IMR-90 (cell line): ENCODE data around the gene UNC93A.

Experiments
- CEBPB ChIP-seq: IDR thresholded peaks from 2 replicates; pipeline ENCODE4 v1.6.1; 2012; ENCODE audit warnings: low read depth, low read length, improper control_type of control experiment
- FOS ChIP-seq: fragments of 150-350 bp; IDR thresholded peaks from 2 replicates; pipeline ENCODE4 v1.6.1; 2016; ENCODE audit warnings: low read depth, low read length
- MAFK ChIP-seq: IDR thresholded peaks from 2 replicates; pipeline ENCODE4 v1.6.1; 2012; ENCODE audit warnings: low read depth, low read length, improper control_type of control experiment
- MAZ ChIP-seq: IDR thresholded peaks from 2 replicates; pipeline ENCODE4 v1.6.1; 2012; ENCODE audit warnings: low read depth, mild to moderate bottlenecking, low read length, improper control_type of control experiment, moderate library complexity, borderline replicate concordance
- MXI1 ChIP-seq: IDR thresholded peaks from 2 replicates; pipeline ENCODE4 v1.6.1; 2012; ENCODE audit warnings: low read depth, mild to moderate bottlenecking, low read length, moderate library complexity, borderline replicate concordance
- NFE2L2 ChIP-seq: fragments of 150-350 bp; IDR thresholded peaks from 2 replicates; pipeline ENCODE4 v1.6.1; 2016; ENCODE audit warnings: low read depth, mild to moderate bottlenecking, low read length
- POLR2A ChIP-seq: IDR thresholded peaks from 2 replicates; pipeline ENCODE4 v1.6.1; 2012; ENCODE audit warnings: mild to moderate bottlenecking, low read depth, low read length
- RFX5 ChIP-seq: IDR thresholded peaks from 2 replicates; pipeline ENCODE4 v1.8.0; 2012; ENCODE audit warnings: low read depth, mild to moderate bottlenecking, low read length, moderate library complexity
- TF ChIP-seq, protein P1 (sequence below): conservative IDR thresholded peaks from 2 replicates; pipeline ENCODE4 v1.5.1; 2012; ENCODE audit warnings: mild to moderate bottlenecking, low read depth, low read length, improper control_type of control experiment
- TF ChIP-seq, protein P2 (sequence below): fragments of 150-350 bp; IDR thresholded peaks from 2 replicates; pipeline ENCODE4 v1.6.1; 2017; ENCODE audit warnings: mild to moderate bottlenecking, antibody characterized with exemption, low read length, low read depth

DNA sequence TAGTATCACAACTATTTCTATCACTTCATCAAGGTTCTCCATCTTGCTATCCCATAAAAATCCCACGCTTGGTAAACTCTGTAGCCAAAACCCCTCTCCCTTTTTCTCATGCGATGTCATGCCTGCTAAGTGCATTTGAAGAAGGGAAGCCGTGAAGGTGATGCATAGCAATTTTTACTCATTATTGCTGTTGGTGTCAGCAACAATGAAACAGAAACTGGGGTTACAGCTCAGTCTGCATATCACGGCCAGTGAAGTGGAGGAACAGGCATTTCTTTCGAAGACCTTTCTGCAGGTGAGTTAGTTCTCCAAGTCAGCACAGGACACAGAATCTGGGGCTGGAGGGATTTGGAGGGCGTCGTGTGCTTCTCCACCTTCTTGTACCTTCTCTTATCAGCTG lies 5.8 kb downstream of the UNC93A start:
- TF ChIP-seq, protein P1, sequence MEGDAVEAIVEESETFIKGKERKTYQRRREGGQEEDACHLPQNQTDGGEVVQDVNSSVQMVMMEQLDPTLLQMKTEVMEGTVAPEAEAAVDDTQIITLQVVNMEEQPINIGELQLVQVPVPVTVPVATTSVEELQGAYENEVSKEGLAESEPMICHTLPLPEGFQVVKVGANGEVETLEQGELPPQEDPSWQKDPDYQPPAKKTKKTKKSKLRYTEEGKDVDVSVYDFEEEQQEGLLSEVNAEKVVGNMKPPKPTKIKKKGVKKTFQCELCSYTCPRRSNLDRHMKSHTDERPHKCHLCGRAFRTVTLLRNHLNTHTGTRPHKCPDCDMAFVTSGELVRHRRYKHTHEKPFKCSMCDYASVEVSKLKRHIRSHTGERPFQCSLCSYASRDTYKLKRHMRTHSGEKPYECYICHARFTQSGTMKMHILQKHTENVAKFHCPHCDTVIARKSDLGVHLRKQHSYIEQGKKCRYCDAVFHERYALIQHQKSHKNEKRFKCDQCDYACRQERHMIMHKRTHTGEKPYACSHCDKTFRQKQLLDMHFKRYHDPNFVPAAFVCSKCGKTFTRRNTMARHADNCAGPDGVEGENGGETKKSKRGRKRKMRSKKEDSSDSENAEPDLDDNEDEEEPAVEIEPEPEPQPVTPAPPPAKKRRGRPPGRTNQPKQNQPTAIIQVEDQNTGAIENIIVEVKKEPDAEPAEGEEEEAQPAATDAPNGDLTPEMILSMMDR = no peak
- no peak for TF ChIP-seq POLR2A
- no peak for TF ChIP-seq CEBPB
- no peak for TF ChIP-seq MAZ
- no peak for TF ChIP-seq MXI1
- no peak for TF ChIP-seq FOS
- TF ChIP-seq, protein P2, sequence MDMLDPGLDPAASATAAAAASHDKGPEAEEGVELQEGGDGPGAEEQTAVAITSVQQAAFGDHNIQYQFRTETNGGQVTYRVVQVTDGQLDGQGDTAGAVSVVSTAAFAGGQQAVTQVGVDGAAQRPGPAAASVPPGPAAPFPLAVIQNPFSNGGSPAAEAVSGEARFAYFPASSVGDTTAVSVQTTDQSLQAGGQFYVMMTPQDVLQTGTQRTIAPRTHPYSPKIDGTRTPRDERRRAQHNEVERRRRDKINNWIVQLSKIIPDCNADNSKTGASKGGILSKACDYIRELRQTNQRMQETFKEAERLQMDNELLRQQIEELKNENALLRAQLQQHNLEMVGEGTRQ = no peak
- TF ChIP-seq NFE2L2 = no peak
- no peak for TF ChIP-seq RFX5
- no peak for TF ChIP-seq MAFK
